IMR-90 (cell line): ENCODE results near the gene CACNA2D1.

Experiments
- FOS ChIP-seq: fragments of 150-350 bp; IDR thresholded peaks from 2 replicates; pipeline ENCODE4 v1.6.1; 2016; ENCODE audit warnings: low read depth, low read length
- POLR2A ChIP-seq: IDR thresholded peaks from 2 replicates; pipeline ENCODE4 v1.6.1; 2012; ENCODE audit warnings: mild to moderate bottlenecking, low read depth, low read length
- RFX5 ChIP-seq: IDR thresholded peaks from 2 replicates; pipeline ENCODE4 v1.8.0; 2012; ENCODE audit warnings: low read depth, mild to moderate bottlenecking, low read length, moderate library complexity
- TF ChIP-seq, protein P1 (sequence below): conservative IDR thresholded peaks from 2 replicates; pipeline ENCODE4 v1.5.1; 2012; ENCODE audit warnings: mild to moderate bottlenecking, low read depth, low read length, improper control_type of control experiment

DNA sequence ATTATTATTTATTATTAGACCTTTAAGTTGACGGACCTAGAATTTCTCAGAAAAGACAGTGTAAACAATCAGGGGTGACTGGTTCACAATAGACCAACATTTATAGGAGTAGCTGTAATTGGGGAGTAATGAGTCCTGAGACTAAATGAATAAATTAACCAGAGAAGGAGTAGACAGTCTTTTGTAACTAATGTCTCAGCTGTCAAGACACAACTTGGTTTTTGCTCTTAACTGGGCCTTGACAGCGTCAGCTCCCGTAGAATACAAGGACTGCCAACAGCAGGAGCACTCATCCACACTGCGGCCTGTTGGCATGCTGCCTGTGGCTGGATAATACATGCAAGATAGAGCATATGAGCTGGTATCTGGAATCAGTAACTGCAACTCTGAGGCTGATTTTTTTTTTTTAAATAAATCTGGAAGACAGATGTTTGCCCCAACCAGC lies 123.9 kb downstream of the CACNA2D1 start:
- TF ChIP-seq, protein P1, sequence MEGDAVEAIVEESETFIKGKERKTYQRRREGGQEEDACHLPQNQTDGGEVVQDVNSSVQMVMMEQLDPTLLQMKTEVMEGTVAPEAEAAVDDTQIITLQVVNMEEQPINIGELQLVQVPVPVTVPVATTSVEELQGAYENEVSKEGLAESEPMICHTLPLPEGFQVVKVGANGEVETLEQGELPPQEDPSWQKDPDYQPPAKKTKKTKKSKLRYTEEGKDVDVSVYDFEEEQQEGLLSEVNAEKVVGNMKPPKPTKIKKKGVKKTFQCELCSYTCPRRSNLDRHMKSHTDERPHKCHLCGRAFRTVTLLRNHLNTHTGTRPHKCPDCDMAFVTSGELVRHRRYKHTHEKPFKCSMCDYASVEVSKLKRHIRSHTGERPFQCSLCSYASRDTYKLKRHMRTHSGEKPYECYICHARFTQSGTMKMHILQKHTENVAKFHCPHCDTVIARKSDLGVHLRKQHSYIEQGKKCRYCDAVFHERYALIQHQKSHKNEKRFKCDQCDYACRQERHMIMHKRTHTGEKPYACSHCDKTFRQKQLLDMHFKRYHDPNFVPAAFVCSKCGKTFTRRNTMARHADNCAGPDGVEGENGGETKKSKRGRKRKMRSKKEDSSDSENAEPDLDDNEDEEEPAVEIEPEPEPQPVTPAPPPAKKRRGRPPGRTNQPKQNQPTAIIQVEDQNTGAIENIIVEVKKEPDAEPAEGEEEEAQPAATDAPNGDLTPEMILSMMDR: no peak
- TF ChIP-seq FOS: 0 out of 2 replicates have a peak, but pooled peaks have one; percentile 6
- no peak for TF ChIP-seq POLR2A
- TF ChIP-seq RFX5: no peak
